NOMO-1 treated with dmso at 0.1 percent for 144 hours (cell line): ENCODE measurements around the gene ULBP1.
"Not testable (repeated sequence)": the region's sequence is repeated elsewhere in the genome, so short reads cannot be mapped to it uniquely, and the experiment has no call there.

ENCODE experiments used
- DNase-seq: peaks from one replicate; lab custom pipeline; 2025; ENCODE audit not compliant: unreplicated experiment; lab: John Stamatoyannopoulos, UW

ULBP1 gene

GRCh38 chr6:149951096-149951495, 12.6 kb upstream of the ULBP1 start:
- DNase-seq, result no peak

- DNase-seq, result no peak
Measured at GRCh38 chr6:149951626-149952025, 12.1 kb upstream of the ULBP1 start.

GRCh38 chr6:149953390-149953789, 10.4 kb upstream of the ULBP1 start:
- not testable (repeated sequence) for DNase-seq

GRCh38 chr6:149953934-149954327, 9.8 kb upstream of the ULBP1 start:
- DNase-seq, result not testable (repeated sequence)

- DNase-seq, result not testable (repeated sequence)
Measured at GRCh38 chr6:149954328-149954983, 9.3 kb upstream of the ULBP1 start.

GRCh38 chr6:149954984-149955653, 8.6 kb upstream of the ULBP1 start:
- DNase-seq, result not testable (repeated sequence)

- not testable (repeated sequence) for DNase-seq
Measured at GRCh38 chr6:149955654-149956317, 8.0 kb upstream of the ULBP1 start.

- DNase-seq, result not testable (repeated sequence)
Measured at GRCh38 chr6:149958124-149958523, 5.6 kb upstream of the ULBP1 start.

GRCh38 chr6:149959806-149960205, 3.9 kb upstream of the ULBP1 start:
- DNase-seq, result not testable (repeated sequence)

GRCh38 chr6:149960488-149960887, 3.3 kb upstream of the ULBP1 start:
- no peak for DNase-seq

GRCh38 chr6:149961728-149962425, 1.9 kb upstream of the ULBP1 start:
- DNase-seq, result no peak

- DNase-seq, result no peak
Measured at GRCh38 chr6:149962461-149963211, 1.1 kb upstream of the ULBP1 start.

GRCh38 chr6:149963212-149963461, 606 bp upstream of the ULBP1 start:
- no peak for DNase-seq

- no peak for DNase-seq
Measured at GRCh38 chr6:149964308-149965193, 808 bp downstream of the ULBP1 start.

- DNase-seq, result no peak
Measured at GRCh38 chr6:149965194-149966020, 1.7 kb downstream of the ULBP1 start.

- not testable (repeated sequence) for DNase-seq
Measured at GRCh38 chr6:149966319-149966718, 2.6 kb downstream of the ULBP1 start.

- no peak for DNase-seq
Measured at GRCh38 chr6:149967591-149967990, 3.8 kb downstream of the ULBP1 start.

- not testable (repeated sequence) for DNase-seq
Measured at GRCh38 chr6:149967999-149968398, 4.3 kb downstream of the ULBP1 start.

- not testable (repeated sequence) for DNase-seq
Measured at GRCh38 chr6:149968909-149969308, 5.2 kb downstream of the ULBP1 start.
